A673 (cell line): ENCODE data around the gene RIPOR3. TPM values are rescaled to one million over a fixed set of nuclear protein-coding genes. Genes with fewer than 3 reads are reported as not detected.

ENCODE experiments used
- BruUV-seq: library from RNA; stranded (reverse); fragments of 400-500 nt; replicated peaks from 2 replicates; lab custom pipeline; 2021; lab: Mats Ljungman, UMichigan
- CTCF ChIA-PET: fragments of 300-600 bp; sonication (Branson Sonifier 250); formaldehyde crosslinking; loops from one replicate; lab custom pipeline; 2022; ENCODE audit warnings: antibody characterized with exemption; lab: Charles Lee
- POLR2A ChIA-PET: fragments of 300-600 bp; sonication (Branson Sonifier 250); formaldehyde crosslinking; loops from one replicate; lab custom pipeline; 2022; ENCODE audit warnings: antibody characterized with exemption; ENCODE audit not compliant: low non-redundant PET; lab: Charles Lee
- DNase-seq: peaks from one replicate; pipeline ENCODE4 v3.0.0-alpha.2; 2015; ENCODE audit warnings: low spot score
- H3K27ac ChIP-seq: fragments of 200-600 bp; sonication (generic); 2 replicates; pipeline ENCODE4 v1.5.1; 2016; ENCODE audit warnings: mixed run types, low read depth, mild to moderate bottlenecking, mixed read lengths, antibody characterized with exemption, low read length; ENCODE audit not compliant: poor library complexity, severe bottlenecking
- H3K27me3 ChIP-seq: fragments of 200-600 bp; sonication (generic); replicated peaks from 2 replicates; pipeline ENCODE4 v1.6.1; 2017; ENCODE audit warnings: mixed run types, low read depth, mild to moderate bottlenecking, mixed read lengths, antibody characterized with exemption, low read length; ENCODE audit not compliant: insufficient read depth, poor library complexity
- H3K36me3 ChIP-seq: fragments of 200-600 bp; sonication (generic); 2 replicates; pipeline ENCODE4 v1.6.1; 2016; ENCODE audit warnings: mixed run types, mild to moderate bottlenecking, mixed read lengths, antibody characterized with exemption, low read length; ENCODE audit not compliant: insufficient read depth, poor library complexity, severe bottlenecking
- H3K4me1 ChIP-seq: fragments of 200-600 bp; sonication (generic); 2 replicates; pipeline ENCODE4 v1.6.1; 2017; ENCODE audit warnings: mixed run types, mild to moderate bottlenecking, mixed read lengths, antibody characterized with exemption, low read length; ENCODE audit not compliant: insufficient read depth, poor library complexity, severe bottlenecking
- H3K4me3 ChIP-seq: fragments of 200-600 bp; sonication (generic); 2 replicates; pipeline ENCODE4 v1.5.1; 2016; ENCODE audit warnings: low read depth, mixed run types, mild to moderate bottlenecking, mixed read lengths, low read length; ENCODE audit not compliant: poor library complexity, severe bottlenecking
- H3K9me3 ChIP-seq: fragments of 200-600 bp; sonication (generic); 2 replicates; pipeline ENCODE4 v1.6.1; 2016; ENCODE audit warnings: mixed run types, low read depth, mild to moderate bottlenecking, mixed read lengths, antibody characterized with exemption, low read length; ENCODE audit not compliant: poor library complexity, severe bottlenecking
- CTCF ChIP-seq: fragments of 300-800, 200-600 bp; sonication (generic); conservative IDR thresholded peaks from 2 replicates; pipeline ENCODE4 v1.5.1; 2017; ENCODE audit warnings: low read depth, mild to moderate bottlenecking, antibody characterized with exemption, low read length, moderate library complexity, mixed read lengths
- EZH2 ChIP-seq: fragments of 200-600 bp; sonication (generic); IDR thresholded peaks from 2 replicates; pipeline ENCODE4 v1.6.1; 2017; ENCODE audit warnings: borderline replicate concordance, low read depth, mild to moderate bottlenecking, mixed read lengths, antibody characterized with exemption, low read length; ENCODE audit not compliant: poor library complexity, severe bottlenecking
- intact Hi-C: fragments of 100-400 bp; cut with micrococcal nuclease; formaldehyde crosslinking; loops from one replicate; pipeline ENCODE4 v1.10.0; 2022; ENCODE audit not compliant: unreplicated experiment
- total RNA-seq: library from RNA; stranded (reverse); gene quantifications from 2 replicates; pipeline ENCODE4 v1.2.3, GENCODE V29; 2021

RIPOR3 gene
- total RNA-seq, 1 experiment from 2014 or later = 19.1 TPM

GRCh38 chr20:50724851-50725723, 33.7 kb upstream of the RIPOR3 start:
- Histone ChIP-seq H3K27me3 (no peaks in the 10 kb centered on the region), H3K9me3 (no peaks in the 10 kb centered on the region), H3K36me3 (no peaks in the 10 kb centered on the region), H3K4me3 (no peak overlapping the region), H3K27ac (peak overlapping the region; percentile 66), H3K4me1 (peaks cover 15% of the 10 kb centered on the region)
- CTCF ChIA-PET = interaction anchor here (0.5 to 0.6 kb wide), 3 partner anchors 29 to 82 kb away, joined by 3 to 8 read pairs (median 7); no protein-coding TSS in a partner anchor
- intact Hi-C loops = no loop called here
- BruUV-seq = no TSS peak
- POLR2A ChIA-PET = interaction anchor here (0.6 kb wide), 1 partner anchor 191 kb away, joined by 4 read pairs; no protein-coding TSS in a partner anchor
- TF ChIP-seq EZH2 = no peak
- no peak for TF ChIP-seq CTCF
- peak; percentile 87 for DNase-seq

- CTCF ChIA-PET = no interaction called here
- BruUV-seq = no TSS peak
- no peak for TF ChIP-seq EZH2
- no peak for TF ChIP-seq CTCF
These were observed 32.9 kb upstream of the RIPOR3 start for GRCh38 chr20:50724112-50724725.

GRCh38 chr20:50723672-50724071, 32.3 kb upstream of the RIPOR3 start:
- BruUV-seq = no TSS peak
- H3K27me3 ChIP-seq = no peaks in the 10 kb centered on the region
- CTCF ChIA-PET = no interaction called here
- no peak for DNase-seq
- POLR2A ChIA-PET = no interaction called here
- no peak overlapping the region for H3K27ac ChIP-seq
- no peaks in the 10 kb centered on the region for H3K36me3 ChIP-seq
- H3K4me3 ChIP-seq = no peak overlapping the region
- intact Hi-C loops = no loop called here
- H3K4me1 ChIP-seq = peaks cover 16% of the 10 kb centered on the region
- no peaks in the 10 kb centered on the region for H3K9me3 ChIP-seq
- TF ChIP-seq CTCF = no peak
- no peak for TF ChIP-seq EZH2

More at GRCh38 chr20:50724112-50724725, 32.9 kb upstream of the RIPOR3 start:
- Histone ChIP-seq H3K36me3 (no peaks in the 10 kb centered on the region), H3K4me3 (no peak overlapping the region), H3K9me3 (no peaks in the 10 kb centered on the region), H3K4me1 (peaks cover 15% of the 10 kb centered on the region), H3K27ac (peak overlapping the region; percentile 66), H3K27me3 (no peaks in the 10 kb centered on the region)
- intact Hi-C loops = no loop called here
- DNase-seq = no peak
- POLR2A ChIA-PET = interaction anchor here (0.6 kb wide), 1 partner anchor 190 kb away, joined by 4 read pairs; no protein-coding TSS in a partner anchor
